ENCODE measurements around the gene TFR2. TPM values are rescaled to one million over a fixed set of nuclear protein-coding genes. Genes with fewer than 3 reads are reported as not detected.
A peak's percentile ranks its signal among the peaks of the same experiment; 100 is the strongest.

TFR2 gene
- total and polyA plus RNA-seq, 9 of the 15 experiments (the other 6 are each of a cell fraction or from before 2014, with no cell fraction given) = 3.8 to 123 (median 51.1) TPM

DNA sequence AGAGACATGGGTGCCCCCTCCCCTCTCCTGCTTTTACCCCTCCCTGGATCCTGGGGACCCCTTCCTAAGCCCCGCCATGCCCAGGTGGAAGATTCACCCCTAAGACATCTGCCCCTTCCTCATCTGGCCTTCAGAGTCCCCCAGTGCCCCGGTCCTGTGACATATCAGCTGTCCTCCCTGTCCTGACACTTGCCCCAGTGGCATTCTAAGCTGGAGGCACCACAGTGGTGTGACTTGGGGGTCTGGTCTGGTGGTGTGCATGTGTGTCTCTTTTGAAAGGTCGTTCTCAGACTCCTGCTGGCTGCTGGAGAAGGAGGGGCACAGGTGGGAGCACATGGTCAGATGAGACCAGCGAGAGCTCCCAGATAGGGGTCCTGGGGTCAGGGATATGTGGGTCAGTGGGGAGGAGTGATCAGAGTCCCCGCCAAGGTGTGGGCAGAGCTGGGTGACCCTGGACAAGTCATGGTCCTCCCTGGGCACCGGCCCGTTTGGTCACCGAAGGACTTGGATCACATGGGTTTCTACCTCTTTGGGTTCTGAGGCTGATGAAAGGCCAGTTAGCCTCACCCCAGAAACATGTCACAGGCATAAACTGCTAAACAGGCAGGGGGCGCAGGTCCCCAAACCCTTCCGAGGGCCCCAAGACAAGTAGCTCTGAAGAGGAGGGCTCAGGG, 645 bp upstream of the TFR2 start:
- peak overlapping the region; percentile 59 for H2AFZ ChIP-seq (ENCODE audit: low read depth, low read length)
- H3K36me3 ChIP-seq (ENCODE audit: control insufficient read depth, insufficient read depth, low read length) = peaks cover 5% of the 10 kb centered on the region; the same call in 1 of the 3 replicates
- ChIA-PET POLR2A (interaction anchor here (0.6 to 1.7 kb wide), 4 partner anchors 9 to 41 kb away, joined by 3 to 6 read pairs (median 4); partner anchors contain the start of gene MOSPD3), CTCF (ENCODE audit: low intra/inter-chr PET ratio) (no interaction called here)
- no peaks in the 10 kb centered on the region for H3K9me3 ChIP-seq (replicated peaks; ENCODE audit: control insufficient read depth, insufficient read depth, low read depth, low read length)
- H3K27ac ChIP-seq (ENCODE audit: extremely low read depth, low read depth, low read length) = peak overlapping the region; percentile 98
- H3K9me1 ChIP-seq (ENCODE audit: control insufficient read depth, insufficient read depth, low read length) = no peaks in the 10 kb centered on the region
- H3K79me2 ChIP-seq (ENCODE audit: control insufficient read depth, insufficient read depth, low read length) = peaks cover 48% of the 10 kb centered on the region
- in situ Hi-C loops (cut with MboI) (no loop called here), intact Hi-C loops (cut with micrococcal nuclease) (loop anchor here (1.0 to 5.0 kb wide), 3 partner anchors 14 to 50 kb away; partner anchors contain the start of genes ACTL6B, GIGYF1 and GNB2)
- H3K4me3 ChIP-seq = peak overlapping the region; percentile 55
- ATAC-seq = peak; percentile 12
- peak; percentile 45 to 71 (median 51) for DNase-seq (ENCODE audit: extremely low read depth in 1 of 4, low spot score in 3 of 4)
- no peaks in the 10 kb centered on the region for H4K20me1 ChIP-seq (replicated peaks; ENCODE audit: control insufficient read depth, insufficient read depth, low read length)
- peaks cover 25 to 50% of the 10 kb centered on the region in 2 experiments for H3K4me1 ChIP-seq (replicated peaks in 1 of 2; ENCODE audit: control insufficient read depth in 2 of 2, insufficient read depth in 2 of 2, low read length in 2 of 2)
- BruUV-seq (replicated peaks) = TSS peak; percentile 71
- peak overlapping the region; percentile 92 to 94 for H3K9ac ChIP-seq (ENCODE audit: insufficient read depth in 1 of 2, low read depth in 2 of 2, low read length in 2 of 2)
- H3K4me2 ChIP-seq (ENCODE audit: insufficient read depth, low read length) = peak overlapping the region; percentile 95
- no peaks in the 10 kb centered on the region for H3K27me3 ChIP-seq (ENCODE audit: control insufficient read depth in 2 of 2, insufficient read depth in 2 of 2, low read length in 2 of 2)
- FAIRE-seq = peak; percentile 74
- whole genome bisulfite sequencing (ENCODE audit: insufficient coverage, low coverage, missing lambda C conversion rate) = 2% methylated on average over 10 of the region's 10 CpGs
- TF ChIP-seq TBL1XR1 (IDR thresholded peaks at IDR 0.05; ENCODE audit: low read length in 2 of 2) = no peak
- TF ChIP-seq PHF8 (IDR thresholded peaks at IDR 0.05; ENCODE audit: borderline replicate concordance, low read length) = peak; percentile 8; the same call in 1 of the 2 replicates
- TF ChIP-seq RNF2 (IDR thresholded peaks at IDR 0.05) = no peak
- TF ChIP-seq, protein P1, sequence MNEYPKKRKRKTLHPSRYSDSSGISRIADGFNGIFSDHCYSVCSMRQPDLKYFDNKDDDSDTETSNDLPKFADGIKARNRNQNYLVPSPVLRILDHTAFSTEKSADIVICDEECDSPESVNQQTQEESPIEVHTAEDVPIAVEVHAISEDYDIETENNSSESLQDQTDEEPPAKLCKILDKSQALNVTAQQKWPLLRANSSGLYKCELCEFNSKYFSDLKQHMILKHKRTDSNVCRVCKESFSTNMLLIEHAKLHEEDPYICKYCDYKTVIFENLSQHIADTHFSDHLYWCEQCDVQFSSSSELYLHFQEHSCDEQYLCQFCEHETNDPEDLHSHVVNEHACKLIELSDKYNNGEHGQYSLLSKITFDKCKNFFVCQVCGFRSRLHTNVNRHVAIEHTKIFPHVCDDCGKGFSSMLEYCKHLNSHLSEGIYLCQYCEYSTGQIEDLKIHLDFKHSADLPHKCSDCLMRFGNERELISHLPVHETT (CRISPR knock-in tag; conservative IDR thresholded peaks at IDR 0.05 in 1 of 2, IDR thresholded peaks at IDR 0.05 in 1 of 2) = 0 out of 4 replicates have a peak, but pooled peaks of 1 of the 2 experiments have one; percentile 9
- no peak for TF ChIP-seq MCM5 (IDR thresholded peaks at IDR 0.05; ENCODE audit: low read depth)
- TF ChIP-seq HDGF (IDR thresholded peaks at IDR 0.05) = no peak
- TF ChIP-seq BCL6 (CRISPR knock-in tag; IDR thresholded peaks at IDR 0.05) = no peak
- 0 out of 2 replicates have a peak, but pooled peaks have one; percentile 7 for TF ChIP-seq DNMT1 (IDR thresholded peaks at IDR 0.05)
- TF ChIP-seq FUS (optimal IDR thresholded peaks at IDR 0.05; ENCODE audit: low read depth, low read length) = no peak
- TF ChIP-seq, protein P2, sequence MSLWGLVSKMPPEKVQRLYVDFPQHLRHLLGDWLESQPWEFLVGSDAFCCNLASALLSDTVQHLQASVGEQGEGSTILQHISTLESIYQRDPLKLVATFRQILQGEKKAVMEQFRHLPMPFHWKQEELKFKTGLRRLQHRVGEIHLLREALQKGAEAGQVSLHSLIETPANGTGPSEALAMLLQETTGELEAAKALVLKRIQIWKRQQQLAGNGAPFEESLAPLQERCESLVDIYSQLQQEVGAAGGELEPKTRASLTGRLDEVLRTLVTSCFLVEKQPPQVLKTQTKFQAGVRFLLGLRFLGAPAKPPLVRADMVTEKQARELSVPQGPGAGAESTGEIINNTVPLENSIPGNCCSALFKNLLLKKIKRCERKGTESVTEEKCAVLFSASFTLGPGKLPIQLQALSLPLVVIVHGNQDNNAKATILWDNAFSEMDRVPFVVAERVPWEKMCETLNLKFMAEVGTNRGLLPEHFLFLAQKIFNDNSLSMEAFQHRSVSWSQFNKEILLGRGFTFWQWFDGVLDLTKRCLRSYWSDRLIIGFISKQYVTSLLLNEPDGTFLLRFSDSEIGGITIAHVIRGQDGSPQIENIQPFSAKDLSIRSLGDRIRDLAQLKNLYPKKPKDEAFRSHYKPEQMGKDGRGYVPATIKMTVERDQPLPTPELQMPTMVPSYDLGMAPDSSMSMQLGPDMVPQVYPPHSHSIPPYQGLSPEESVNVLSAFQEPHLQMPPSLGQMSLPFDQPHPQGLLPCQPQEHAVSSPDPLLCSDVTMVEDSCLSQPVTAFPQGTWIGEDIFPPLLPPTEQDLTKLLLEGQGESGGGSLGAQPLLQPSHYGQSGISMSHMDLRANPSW (CRISPR knock-in tag; IDR thresholded peaks at IDR 0.05) = no peak
- no peak for TF ChIP-seq ZNF253 (CRISPR knock-in tag; conservative IDR thresholded peaks at IDR 0.05)
- TF ChIP-seq ZNF717 (CRISPR knock-in tag; IDR thresholded peaks at IDR 0.05) = no peak
- no peak for TF ChIP-seq ETV1 (tag; conservative IDR thresholded peaks at IDR 0.05; ENCODE audit: low read depth)
- TF ChIP-seq ZNF431 (CRISPR knock-in tag; IDR thresholded peaks at IDR 0.05) = no peak; the same call in 1 of the 2 replicates
- TF ChIP-seq ZNF263 (CRISPR knock-in tag; IDR thresholded peaks at IDR 0.05; ENCODE audit: borderline replicate concordance) = peak; percentile 85
- TF ChIP-seq ZNF146 (CRISPR knock-in tag; IDR thresholded peaks at IDR 0.05; ENCODE audit: unreplicated experiment) = no peak

Data from K562 (cell line).